Measurements from ENCODE around the gene LBX2. TPM values are rescaled to one million over a fixed set of nuclear protein-coding genes. Genes with fewer than 3 reads are reported as not detected.
A peak's percentile ranks its signal among the peaks of the same experiment; 100 is the strongest.

LBX2 gene
- total RNA-seq, 1 experiment from 2014 or later, result 9.6 TPM

GRCh38 chr2:74515981-74516633 lies 16.7 kb upstream of the LBX2 start:
- Histone ChIP-seq H3K9me3 (ENCODE audit: control insufficient read depth, insufficient read depth, low read depth, low read length) (no peaks in the 10 kb centered on the region), H3K4me3 (ENCODE audit: low read depth in 2 of 2, low read length in 2 of 2) (no peak overlapping the region), H3K4me1 (ENCODE audit: control insufficient read depth, insufficient read depth, low read length) (no peaks in the 10 kb centered on the region), H3K27ac (ENCODE audit: low read length) (no peak overlapping the region), H3K36me3 (ENCODE audit: control insufficient read depth, insufficient read depth, low read length) (no peaks in the 10 kb centered on the region), H3K27me3 (ENCODE audit: control insufficient read depth, insufficient read depth, low read length) (no peaks in the 10 kb centered on the region)
- DNase-seq (ENCODE audit: low read depth, low spot score), result no peak
- ChIA-PET CTCF (no interaction called here), POLR2A (no interaction called here)
- no peak for ATAC-seq
- intact Hi-C loops (cut with micrococcal nuclease; ENCODE audit: unreplicated experiment), result no loop called here
- TF ChIP-seq REST (IDR thresholded peaks at IDR 0.05; ENCODE audit: insufficient read depth in 1 of 2, low read depth in 2 of 2, low read length in 1 of 2) (no peak), CTCF (IDR thresholded peaks at IDR 0.05) (no peak), POLR2AphosphoS5 (IDR thresholded peaks at IDR 0.05; ENCODE audit: low read depth, low read length) (no peak), TCF7L2 (IDR thresholded peaks at IDR 0.05; ENCODE audit: low read depth, low read length) (no peak), SIN3A (IDR thresholded peaks at IDR 0.05; ENCODE audit: borderline replicate concordance, insufficient read depth, low read depth, low read length) (no peak)
- BruUV-seq (replicated peaks), result no TSS peak
- in situ Hi-C loops (cut with HindIII; ENCODE audit: low pct_unique_long_range_greater_than_20kb, low sequenced_read_pairs), result no loop called here

- no peak overlapping the region for H3K27ac ChIP-seq (ENCODE audit: low read length)
- no peak for TF ChIP-seq TCF7L2 (IDR thresholded peaks at IDR 0.05; ENCODE audit: low read depth, low read length)
- no peak for TF ChIP-seq POLR2AphosphoS5 (IDR thresholded peaks at IDR 0.05; ENCODE audit: low read depth, low read length)
- TF ChIP-seq CTCF (IDR thresholded peaks at IDR 0.05), result no peak
- TF ChIP-seq REST (IDR thresholded peaks at IDR 0.05; ENCODE audit: insufficient read depth in 1 of 2, low read depth in 2 of 2, low read length in 1 of 2), result no peak
- TF ChIP-seq SIN3A (IDR thresholded peaks at IDR 0.05; ENCODE audit: borderline replicate concordance, insufficient read depth, low read depth, low read length), result no peak
- H3K27me3 ChIP-seq (ENCODE audit: control insufficient read depth, insufficient read depth, low read length), result no peaks in the 10 kb centered on the region
- in situ Hi-C loops (cut with HindIII; ENCODE audit: low pct_unique_long_range_greater_than_20kb, low sequenced_read_pairs), result no loop called here
- intact Hi-C loops (cut with micrococcal nuclease; ENCODE audit: unreplicated experiment), result no loop called here
- ATAC-seq (no peak), DNase-seq (ENCODE audit: low read depth, low spot score) (no peak)
- ChIA-PET CTCF (no interaction called here), POLR2A (no interaction called here)
- BruUV-seq (replicated peaks), result no TSS peak
- no peaks in the 10 kb centered on the region for H3K4me1 ChIP-seq (ENCODE audit: control insufficient read depth, insufficient read depth, low read length)
- peak overlapping the region in 1 of 2 experiments; percentile 37; a peak in 1 of 4 replicates for H3K4me3 ChIP-seq (ENCODE audit: low read depth in 2 of 2, low read length in 2 of 2)
- H3K36me3 ChIP-seq (ENCODE audit: control insufficient read depth, insufficient read depth, low read length), result no peaks in the 10 kb centered on the region
- H3K9me3 ChIP-seq (ENCODE audit: control insufficient read depth, insufficient read depth, low read depth, low read length), result no peaks in the 10 kb centered on the region
These were observed 16.0 kb upstream of the LBX2 start for GRCh38 chr2:74515271-74515980.

Measured in Panc1 (cell line).